ENCODE results near the gene GPR55. TPM values are rescaled to one million over a fixed set of nuclear protein-coding genes. Genes with fewer than 3 reads are reported as not detected.

GPR55 gene
- total RNA-seq, 1 experiment from 2014 or later, result not detected

DNA sequence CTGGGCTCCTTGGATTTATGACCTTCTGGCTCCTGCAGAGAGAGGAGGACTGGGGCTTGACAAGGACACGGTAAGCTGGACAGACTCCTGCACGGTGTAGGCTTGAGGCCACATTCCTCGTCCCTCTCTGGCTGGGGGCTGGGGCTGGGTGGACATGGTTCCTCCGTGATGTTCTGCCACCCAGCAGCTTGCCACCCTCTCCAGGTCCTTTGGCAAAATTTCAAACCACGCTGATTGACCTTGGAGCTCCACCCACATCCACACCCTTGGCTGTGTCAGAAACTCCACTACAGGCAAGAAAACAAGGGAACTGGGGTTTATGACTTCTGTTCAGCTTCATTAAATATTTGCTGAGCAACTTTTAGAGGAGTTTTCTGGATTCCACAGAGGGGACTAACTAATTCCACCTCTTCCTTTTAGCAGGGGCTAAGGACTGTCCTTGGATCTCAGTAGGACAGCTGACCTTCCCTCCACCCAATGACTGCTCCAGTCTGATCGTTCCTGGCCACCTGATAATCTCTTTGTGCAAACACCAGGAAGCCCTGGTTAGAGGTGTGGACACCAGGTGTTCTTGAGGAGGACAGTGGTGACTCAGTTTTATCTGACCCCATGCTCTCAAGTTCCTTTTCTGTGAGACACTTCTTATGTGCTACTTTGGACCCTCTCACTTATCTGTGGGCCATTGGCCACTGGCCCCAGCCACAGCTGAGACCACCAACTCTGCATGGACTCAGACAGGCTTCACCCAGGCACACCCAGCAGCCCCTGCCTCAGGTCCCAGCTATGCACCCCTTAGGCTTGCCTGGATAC lies 29.3 kb downstream of the GPR55 start:
- H3K56ac ChIP-seq (ENCODE audit: insufficient read length, low read depth, low read length), result no peak overlapping the region
- H3K14ac ChIP-seq (ENCODE audit: insufficient read depth, low read length), result no peak overlapping the region
- no peak overlapping the region for H4K8ac ChIP-seq (replicated peaks; ENCODE audit: insufficient read length, low read depth, low read length)
- no peak overlapping the region for H2AFZ ChIP-seq (ENCODE audit: low read length)
- H3K36me3 Mint-ChIP-seq (ENCODE audit: insufficient read depth in 1 of 3, low read depth in 3 of 3), result no peaks in the 10 kb centered on the region; a peak in 1 of 7 replicates
- TF ChIP-seq, protein P1, sequence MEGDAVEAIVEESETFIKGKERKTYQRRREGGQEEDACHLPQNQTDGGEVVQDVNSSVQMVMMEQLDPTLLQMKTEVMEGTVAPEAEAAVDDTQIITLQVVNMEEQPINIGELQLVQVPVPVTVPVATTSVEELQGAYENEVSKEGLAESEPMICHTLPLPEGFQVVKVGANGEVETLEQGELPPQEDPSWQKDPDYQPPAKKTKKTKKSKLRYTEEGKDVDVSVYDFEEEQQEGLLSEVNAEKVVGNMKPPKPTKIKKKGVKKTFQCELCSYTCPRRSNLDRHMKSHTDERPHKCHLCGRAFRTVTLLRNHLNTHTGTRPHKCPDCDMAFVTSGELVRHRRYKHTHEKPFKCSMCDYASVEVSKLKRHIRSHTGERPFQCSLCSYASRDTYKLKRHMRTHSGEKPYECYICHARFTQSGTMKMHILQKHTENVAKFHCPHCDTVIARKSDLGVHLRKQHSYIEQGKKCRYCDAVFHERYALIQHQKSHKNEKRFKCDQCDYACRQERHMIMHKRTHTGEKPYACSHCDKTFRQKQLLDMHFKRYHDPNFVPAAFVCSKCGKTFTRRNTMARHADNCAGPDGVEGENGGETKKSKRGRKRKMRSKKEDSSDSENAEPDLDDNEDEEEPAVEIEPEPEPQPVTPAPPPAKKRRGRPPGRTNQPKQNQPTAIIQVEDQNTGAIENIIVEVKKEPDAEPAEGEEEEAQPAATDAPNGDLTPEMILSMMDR (conservative IDR thresholded peaks at IDR 0.05), result no peak
- no peak overlapping the region for H2BK120ac ChIP-seq (ENCODE audit: low read depth, low read length, poor library complexity, severe bottlenecking)
- H3K18ac ChIP-seq (ENCODE audit: insufficient read length, low read depth, low read length), result no peak overlapping the region
- H3K79me2 ChIP-seq (ENCODE audit: insufficient read depth, low read length), result no peaks in the 10 kb centered on the region
- H3K9me3 ChIP-seq (ENCODE audit: control insufficient read depth, low read depth, low read length), result no peaks in the 10 kb centered on the region
- no peak overlapping the region for H3K9ac ChIP-seq (ENCODE audit: extremely low read depth, insufficient read length, low read length)
- H3K23ac ChIP-seq (ENCODE audit: insufficient read length, low read depth, low read length), result no peak overlapping the region
- H3T11ph ChIP-seq (ENCODE audit: low read length), result no peak overlapping the region
- no peak overlapping the region for H2BK15ac ChIP-seq (ENCODE audit: low read depth, low read length)
- peaks cover 28 to 31% of the 10 kb centered on the region in 2 experiments for H3K4me1 Mint-ChIP-seq
- H2AK5ac ChIP-seq (ENCODE audit: insufficient read length, low read length), result no peak overlapping the region
- peaks cover 17% of the 10 kb centered on the region for H3K27me3 Mint-ChIP-seq (ENCODE audit: low read depth)
- no peaks in the 10 kb centered on the region for H3K79me1 ChIP-seq (ENCODE audit: insufficient read depth, low read depth, low read length, poor library complexity, severe bottlenecking)
- H4K20me1 ChIP-seq (ENCODE audit: control insufficient read depth, insufficient read depth, insufficient read length), result no peaks in the 10 kb centered on the region
- no peak overlapping the region for H2BK12ac ChIP-seq (ENCODE audit: insufficient read length, low read depth, low read length)
- H2BK5ac ChIP-seq (ENCODE audit: insufficient read length, low read length), result no peak overlapping the region
- peak; percentile 17 for DNase-seq
- H3K4ac ChIP-seq (ENCODE audit: low read depth, low read length), result no peak overlapping the region
- no peaks in the 10 kb centered on the region for H3K27me3 ChIP-seq (ENCODE audit: insufficient read depth, low read length)
- 0 out of 7 replicates have a peak overlapping the region, but pooled peaks of 1 of the 3 experiments have one; percentile 44 for H3K27ac Mint-ChIP-seq
- H3K4me3 Mint-ChIP-seq, result no peak overlapping the region
- H3K4me2 ChIP-seq (ENCODE audit: insufficient read depth, insufficient read length, low read length), result no peak overlapping the region
- no CpG with 5 or more reads among the region's 6 CpGs for WGBS (ENCODE audit: extremely low coverage, insufficient read length, low lambda C conversion rate)
- no peak overlapping the region for H3K27ac ChIP-seq (ENCODE audit: insufficient read length, low read depth, low read length)
- no peak overlapping the region for H4K5ac ChIP-seq (ENCODE audit: insufficient read length, low read depth, low read length)
- H3K23me2 ChIP-seq (ENCODE audit: insufficient read length, low read depth, low read length, poor library complexity, severe bottlenecking), result no peaks in the 10 kb centered on the region
- H3K4me1 ChIP-seq (ENCODE audit: insufficient read depth, low read length), result peaks cover 2% of the 10 kb centered on the region
- no peaks in the 10 kb centered on the region for H3K9me3 Mint-ChIP-seq
- H2BK20ac ChIP-seq (ENCODE audit: low read depth, low read length, poor library complexity, severe bottlenecking), result no peak overlapping the region
- H4K91ac ChIP-seq (ENCODE audit: insufficient read length, low read depth, low read length), result no peak overlapping the region
